PC-3 (cell line): ENCODE data around the gene CHRNA3. TPM values are rescaled to one million over a fixed set of nuclear protein-coding genes. Genes with fewer than 3 reads are reported as not detected.

Experiments
- ATAC-seq: fragments of 200-7000 bp; cut with Tn5 transposase; 2 replicates; pipeline ENCODE4 v1.9.1; 2020; ENCODE audit warnings: mild to moderate bottlenecking, moderate library complexity
- BruUV-seq: library from RNA; stranded (reverse); fragments of 400-500 nt; replicated peaks from 2 replicates; lab custom pipeline; 2021; lab: Mats Ljungman, UMichigan
- CTCF ChIA-PET: fragments of 300-600 bp; sonication (Branson Sonifier 250); formaldehyde crosslinking; loops from one replicate; lab custom pipeline; 2022; ENCODE audit warnings: antibody characterized with exemption; lab: Charles Lee
- POLR2A ChIA-PET: fragments of 300-600 bp; sonication (Branson Sonifier 250); formaldehyde crosslinking; loops from one replicate; lab custom pipeline; 2022; ENCODE audit warnings: antibody characterized with exemption; ENCODE audit not compliant: unreplicated experiment; lab: Charles Lee
- DNase-seq: peaks from one replicate; pipeline ENCODE4 v3.0.0-alpha.2; 2015
- H2AFZ ChIP-seq: fragments of 300-600 bp; sonication (generic); 2 replicates; pipeline ENCODE4 v1.6.0; 2016; ENCODE audit warnings: antibody characterized with exemption, low read length
- H3F3A ChIP-seq: fragments of 300-600 bp; sonication (generic); one replicate; pipeline ENCODE4 v1.6.0; 2017; ENCODE audit warnings: antibody characterized with exemption, low read length, control low read depth, mild to moderate bottlenecking; ENCODE audit not compliant: unreplicated experiment
- H3K27ac ChIP-seq: fragments of 300-600 bp; sonication (generic); 2 replicates; pipeline ENCODE4 v1.5.1; 2016; ENCODE audit warnings: mild to moderate bottlenecking, low read length
- H3K27me3 ChIP-seq: fragments of 300-600 bp; sonication (generic); 2 replicates; pipeline ENCODE4 v1.6.1; 2016; ENCODE audit warnings: low read length, mixed read lengths
- H3K36me3 ChIP-seq: fragments of 300-600 bp; sonication (generic); 2 replicates; pipeline ENCODE4 v1.6.1; 2016; ENCODE audit warnings: low read depth, mixed run types, low read length, mixed read lengths
- H3K4me1 ChIP-seq: fragments of 300-600 bp; sonication (generic); 2 replicates; pipeline ENCODE4 v1.5.1; 2016; ENCODE audit warnings: low read length; ENCODE audit not compliant: insufficient read depth
- H3K4me2 ChIP-seq: fragments of 300-600 bp; sonication (generic); 2 replicates; pipeline ENCODE4 v1.6.0; 2016; ENCODE audit warnings: low read length
- H3K4me3 ChIP-seq: fragments of 300-600 bp; sonication (generic); 2 replicates; pipeline ENCODE4 v1.5.1; 2016; ENCODE audit warnings: mild to moderate bottlenecking, low read length, mixed read lengths
- H3K79me2 ChIP-seq: fragments of 300-600 bp; sonication (generic); 2 replicates; pipeline ENCODE4 v1.6.1; 2017; ENCODE audit warnings: low read length, mixed read lengths
- H3K9ac ChIP-seq: fragments of 300-600 bp; sonication (generic); 2 replicates; pipeline ENCODE4 v1.6.0; 2016; ENCODE audit warnings: mild to moderate bottlenecking, low read length
- H3K9me2 ChIP-seq: fragments of 300-600 bp; sonication (generic); replicated peaks from 2 replicates; pipeline ENCODE4 v1.6.1; 2016; ENCODE audit warnings: mixed run types, low read length, mixed read lengths
- H3K9me3 ChIP-seq: fragments of 300-600 bp; sonication (generic); 2 replicates; pipeline ENCODE4 v1.6.1; 2016; ENCODE audit warnings: low read length, mixed read lengths
- H4K20me1 ChIP-seq: fragments of 300-600 bp; sonication (generic); 2 replicates; pipeline ENCODE4 v1.6.1; 2016; ENCODE audit warnings: low read length, mixed read lengths
- EZH2 ChIP-seq: fragments of 300-600 bp; sonication (generic); IDR thresholded peaks from one replicate; pipeline ENCODE4 v1.6.1; 2017; ENCODE audit warnings: antibody characterized with exemption, mild to moderate bottlenecking, low read length; ENCODE audit not compliant: unreplicated experiment
- EZH2phosphoT487 ChIP-seq: fragments of 300-600 bp; sonication (generic); IDR thresholded peaks from 2 replicates; pipeline ENCODE4 v1.6.1; 2018; ENCODE audit warnings: mild to moderate bottlenecking, antibody characterized with exemption, low read length, borderline replicate concordance
- intact Hi-C: fragments of 100-400 bp; cut with micrococcal nuclease; formaldehyde crosslinking; loops from 2 replicates; pipeline ENCODE4 v1.9.0; 2023
- total RNA-seq: library from RNA; depleted of rRNA; stranded (reverse); fragments of >200 nt; gene quantifications from 2 replicates; pipeline ENCODE4 v1.2.3, GENCODE V29; 2014
- TF ChIP-seq, protein P1 (sequence below): fragments of 300-600 bp; sonication (generic); conservative IDR thresholded peaks from 2 replicates; pipeline ENCODE4 v1.5.1; 2017; ENCODE audit warnings: antibody characterized with exemption, low read depth, mild to moderate bottlenecking, low read length

CHRNA3 gene
- total RNA-seq, 1 experiment from 2014 or later, result not detected

GRCh38 chr15:78628227-78628626, 7.4 kb upstream of the CHRNA3 start:
- TF ChIP-seq EZH2, result no peak
- TF ChIP-seq EZH2phosphoT487, result no peak
- TF ChIP-seq, protein P1, sequence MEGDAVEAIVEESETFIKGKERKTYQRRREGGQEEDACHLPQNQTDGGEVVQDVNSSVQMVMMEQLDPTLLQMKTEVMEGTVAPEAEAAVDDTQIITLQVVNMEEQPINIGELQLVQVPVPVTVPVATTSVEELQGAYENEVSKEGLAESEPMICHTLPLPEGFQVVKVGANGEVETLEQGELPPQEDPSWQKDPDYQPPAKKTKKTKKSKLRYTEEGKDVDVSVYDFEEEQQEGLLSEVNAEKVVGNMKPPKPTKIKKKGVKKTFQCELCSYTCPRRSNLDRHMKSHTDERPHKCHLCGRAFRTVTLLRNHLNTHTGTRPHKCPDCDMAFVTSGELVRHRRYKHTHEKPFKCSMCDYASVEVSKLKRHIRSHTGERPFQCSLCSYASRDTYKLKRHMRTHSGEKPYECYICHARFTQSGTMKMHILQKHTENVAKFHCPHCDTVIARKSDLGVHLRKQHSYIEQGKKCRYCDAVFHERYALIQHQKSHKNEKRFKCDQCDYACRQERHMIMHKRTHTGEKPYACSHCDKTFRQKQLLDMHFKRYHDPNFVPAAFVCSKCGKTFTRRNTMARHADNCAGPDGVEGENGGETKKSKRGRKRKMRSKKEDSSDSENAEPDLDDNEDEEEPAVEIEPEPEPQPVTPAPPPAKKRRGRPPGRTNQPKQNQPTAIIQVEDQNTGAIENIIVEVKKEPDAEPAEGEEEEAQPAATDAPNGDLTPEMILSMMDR, result no peak
- ChIA-PET POLR2A (no interaction called here), CTCF (no interaction called here)
- H3K9me2 ChIP-seq, result no peaks in the 10 kb centered on the region
- H3F3A ChIP-seq, result no peaks in the 10 kb centered on the region
- H3K4me3 ChIP-seq, result no peak overlapping the region
- no peak overlapping the region for H3K9ac ChIP-seq
- no peaks in the 10 kb centered on the region for H4K20me1 ChIP-seq
- intact Hi-C loops, result no loop called here
- H2AFZ ChIP-seq, result no peak overlapping the region
- ATAC-seq (no peak), DNase-seq (no peak)
- H3K36me3 ChIP-seq, result no peaks in the 10 kb centered on the region
- no peak overlapping the region for H3K27ac ChIP-seq
- H3K27me3 ChIP-seq, result peaks cover 15% of the 10 kb centered on the region
- no TSS peak for BruUV-seq
- no peaks in the 10 kb centered on the region for H3K79me2 ChIP-seq
- no peaks in the 10 kb centered on the region for H3K9me3 ChIP-seq
- no peaks in the 10 kb centered on the region for H3K4me1 ChIP-seq
- H3K4me2 ChIP-seq, result no peak overlapping the region

DNA sequence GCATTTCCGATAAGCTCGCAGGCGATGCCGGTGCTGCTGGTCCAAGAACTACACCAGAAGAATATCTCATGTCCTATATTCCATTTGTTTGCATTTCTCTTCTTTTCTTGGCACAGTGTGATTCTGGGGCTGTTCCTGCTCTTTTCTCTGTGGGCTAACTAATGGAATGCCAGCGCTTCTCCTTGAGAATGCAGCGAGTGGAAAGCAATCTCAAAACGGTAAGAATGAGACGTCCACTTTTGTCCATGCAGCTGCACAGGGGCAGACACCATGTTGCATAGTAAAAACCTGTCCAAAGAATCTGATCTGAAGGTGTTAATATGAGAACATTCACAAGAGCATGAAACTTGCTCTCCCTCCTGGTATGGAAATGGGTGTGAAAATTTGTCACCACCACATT, 6.6 kb upstream of the CHRNA3 start:
- intact Hi-C loops, result no loop called here
- ChIA-PET POLR2A (no interaction called here), CTCF (no interaction called here)
- Histone ChIP-seq H3K4me2 (no peak overlapping the region), H2AFZ (no peak overlapping the region), H3F3A (no peaks in the 10 kb centered on the region), H3K4me1 (no peaks in the 10 kb centered on the region), H3K9me2 (no peaks in the 10 kb centered on the region), H3K36me3 (no peaks in the 10 kb centered on the region), H3K9me3 (no peaks in the 10 kb centered on the region), H3K79me2 (no peaks in the 10 kb centered on the region), H3K27ac (no peak overlapping the region), H3K9ac (no peak overlapping the region), H3K4me3 (no peak overlapping the region), H4K20me1 (no peaks in the 10 kb centered on the region), H3K27me3 (peaks cover 13% of the 10 kb centered on the region)
- no TSS peak for BruUV-seq
- DNase-seq, result no peak
- ATAC-seq, result no peak
- TF ChIP-seq EZH2 (no peak), EZH2phosphoT487 (no peak)

DNA sequence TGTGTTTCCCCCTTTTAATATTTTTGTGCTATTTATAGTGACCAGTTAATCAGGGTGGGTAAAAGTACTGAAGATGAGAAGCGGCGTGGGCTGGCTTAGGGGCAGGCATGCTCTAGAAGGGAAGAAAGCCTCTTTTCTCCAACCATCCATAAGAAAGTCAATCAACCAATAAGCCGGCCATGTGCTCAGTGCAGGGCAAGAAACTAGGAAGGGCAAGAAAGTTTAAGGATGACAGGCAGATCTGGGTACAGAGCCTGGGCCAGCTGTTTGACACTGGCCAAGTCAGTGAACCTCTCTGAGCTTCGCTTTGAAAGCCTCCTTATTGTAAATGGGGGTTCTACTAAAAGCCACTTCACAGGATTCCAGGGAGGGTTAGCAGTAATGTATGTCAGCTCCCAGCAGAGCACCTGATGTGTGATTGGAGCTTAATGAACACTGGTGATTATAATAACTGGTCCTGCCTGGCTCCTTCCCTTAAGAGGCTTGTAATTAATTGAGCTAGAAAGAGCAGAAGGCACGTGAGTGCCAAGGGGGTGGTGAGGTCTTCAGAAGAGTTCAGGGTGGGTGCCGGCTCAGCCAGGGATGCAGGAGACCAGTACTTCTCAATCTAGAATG, 5.7 kb upstream of the CHRNA3 start:
- Histone ChIP-seq H2AFZ (no peak overlapping the region), H3F3A (no peaks in the 10 kb centered on the region), H3K4me3 (no peak overlapping the region), H3K36me3 (no peaks in the 10 kb centered on the region), H3K9me3 (no peaks in the 10 kb centered on the region), H3K4me1 (no peaks in the 10 kb centered on the region), H3K4me2 (no peak overlapping the region), H4K20me1 (no peaks in the 10 kb centered on the region), H3K27ac (no peak overlapping the region), H3K27me3 (peaks cover 22% of the 10 kb centered on the region), H3K9me2 (no peaks in the 10 kb centered on the region), H3K79me2 (no peaks in the 10 kb centered on the region), H3K9ac (no peak overlapping the region)
- TF ChIP-seq EZH2phosphoT487 (no peak), EZH2 (no peak)
- TF ChIP-seq, protein P1, result no peak
- ChIA-PET POLR2A (no interaction called here), CTCF (no interaction called here)
- intact Hi-C loops, result no loop called here
- DNase-seq, result no peak
- ATAC-seq, result no peak
- BruUV-seq, result no TSS peak
